GOT3 (cell line): ENCODE data around the gene SLC35F5.
"Not testable (repeated sequence)": the region's sequence is repeated elsewhere in the genome, so short reads cannot be mapped to it uniquely, and the experiment has no call there.

ENCODE experiments used
- DNase-seq: peaks from one replicate; lab custom pipeline; 2025; ENCODE audit warnings: mixed read lengths; lab: John Stamatoyannopoulos, UW

The SLC35F5 gene, protein sequence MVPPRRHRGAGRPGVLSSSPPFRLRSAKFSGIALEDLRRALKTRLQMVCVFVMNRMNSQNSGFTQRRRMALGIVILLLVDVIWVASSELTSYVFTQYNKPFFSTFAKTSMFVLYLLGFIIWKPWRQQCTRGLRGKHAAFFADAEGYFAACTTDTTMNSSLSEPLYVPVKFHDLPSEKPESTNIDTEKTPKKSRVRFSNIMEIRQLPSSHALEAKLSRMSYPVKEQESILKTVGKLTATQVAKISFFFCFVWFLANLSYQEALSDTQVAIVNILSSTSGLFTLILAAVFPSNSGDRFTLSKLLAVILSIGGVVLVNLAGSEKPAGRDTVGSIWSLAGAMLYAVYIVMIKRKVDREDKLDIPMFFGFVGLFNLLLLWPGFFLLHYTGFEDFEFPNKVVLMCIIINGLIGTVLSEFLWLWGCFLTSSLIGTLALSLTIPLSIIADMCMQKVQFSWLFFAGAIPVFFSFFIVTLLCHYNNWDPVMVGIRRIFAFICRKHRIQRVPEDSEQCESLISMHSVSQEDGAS

DNA sequence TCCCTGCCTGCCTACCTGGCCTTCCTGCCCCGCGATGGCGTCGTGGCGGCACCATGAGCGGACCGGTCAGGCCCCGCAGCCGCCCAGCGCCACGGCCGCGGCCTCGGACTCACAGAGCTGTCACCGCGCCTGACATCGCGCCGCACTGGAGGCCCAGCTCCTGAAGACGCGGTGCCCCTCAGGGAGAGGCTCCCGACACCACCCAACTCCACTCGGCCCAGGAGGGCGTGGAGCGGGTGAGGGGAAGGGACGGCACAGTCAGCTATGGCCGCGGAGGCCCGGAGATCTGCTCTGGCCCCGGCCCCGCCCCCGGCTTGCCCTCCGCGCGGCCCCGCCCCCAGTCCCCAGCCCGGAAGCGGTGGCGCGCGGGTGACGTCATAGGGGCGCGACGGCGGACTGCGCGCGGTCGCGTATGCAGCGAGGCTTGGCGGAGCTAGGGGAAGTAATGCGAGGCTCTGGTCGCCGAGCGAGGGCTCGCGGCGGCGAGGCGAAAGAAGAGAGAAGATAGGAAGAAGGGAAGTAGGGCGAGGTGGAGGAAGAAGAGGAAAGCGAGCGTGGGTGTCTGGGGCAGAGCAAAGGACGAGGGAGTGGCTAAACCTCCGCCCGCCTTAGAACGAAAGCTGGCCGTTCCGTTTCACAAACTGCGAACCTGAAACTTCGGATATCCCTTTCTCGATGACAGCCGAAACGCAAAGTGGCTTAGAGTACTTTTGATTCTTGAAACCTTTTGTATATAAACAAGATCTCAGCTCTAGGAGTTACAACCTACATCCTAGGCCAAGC lies at the start of gene SLC35F5:
TSS of gene SLC35F5 (minus strand) at position 288 of the 783 bp plus-strand sequence. CDS start at position 55, 233 bp downstream.
- peak; percentile 85 for DNase-seq

DNA sequence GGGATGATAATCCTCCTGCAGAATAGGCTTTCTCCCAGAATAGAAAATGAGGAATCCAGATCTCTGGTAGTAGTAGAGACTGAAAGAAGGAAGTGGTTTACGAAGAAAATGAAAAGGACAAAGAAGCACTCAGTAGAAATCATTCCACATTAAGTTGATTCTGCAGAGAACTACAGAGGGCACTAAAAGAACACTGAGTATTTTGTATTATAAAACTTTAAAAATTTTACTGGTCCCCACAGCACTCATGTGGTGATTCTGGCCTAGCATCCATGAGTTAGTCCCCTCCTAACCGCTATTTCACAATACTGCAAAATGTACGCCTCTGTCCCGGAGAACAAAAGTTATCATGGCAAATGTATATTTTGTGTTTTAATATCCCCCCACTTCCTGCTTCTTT lies 42.9 kb upstream of the SLC35F5 start:
- no peak for DNase-seq

DNA sequence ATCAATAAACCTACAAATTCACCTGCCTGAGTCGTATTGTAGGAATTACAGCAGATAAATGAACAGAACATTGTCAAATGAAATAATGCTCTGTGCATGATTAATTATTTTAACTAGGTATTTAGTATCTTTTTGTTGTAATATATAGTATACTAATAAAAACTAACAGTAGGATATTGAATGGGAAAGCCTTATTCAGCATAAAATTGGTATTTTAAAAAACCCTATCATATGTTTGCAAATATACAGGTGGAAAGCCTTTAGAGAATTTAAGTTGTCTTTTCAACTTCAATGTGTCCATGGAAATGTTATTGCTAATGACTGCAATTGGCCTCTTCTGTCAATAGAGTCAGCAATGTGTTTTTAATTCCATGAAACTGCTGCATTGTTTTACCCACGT lies 40.8 kb upstream of the SLC35F5 start:
- no peak for DNase-seq

DNA sequence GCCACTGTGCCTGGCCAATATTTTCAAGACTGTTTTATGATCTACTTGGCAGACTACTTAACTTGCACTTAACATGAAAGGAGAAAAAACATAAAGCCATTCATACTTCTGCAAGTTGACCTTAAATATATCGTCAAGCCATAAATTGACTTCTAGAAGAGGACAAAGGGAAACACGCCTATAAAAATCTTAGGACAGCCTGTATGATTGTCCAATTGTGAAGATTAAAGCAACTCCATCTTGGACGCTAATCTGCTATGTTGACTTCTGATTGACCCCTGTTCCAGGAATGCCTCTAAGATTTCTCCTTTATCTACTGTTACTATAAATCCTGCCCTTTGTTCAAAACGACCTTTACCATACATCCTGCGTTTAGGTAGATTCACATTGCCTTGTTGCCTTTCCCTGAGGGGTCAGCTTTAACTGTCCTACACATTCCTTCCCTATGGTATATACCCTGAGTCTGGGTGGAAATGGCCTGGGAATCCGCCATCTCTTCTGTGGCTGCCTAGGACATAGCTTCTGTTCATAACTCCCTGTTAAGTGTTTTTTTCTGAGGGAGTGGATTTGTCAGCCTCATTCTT lies 40.2 kb upstream of the SLC35F5 start:
- DNase-seq = no peak

DNA sequence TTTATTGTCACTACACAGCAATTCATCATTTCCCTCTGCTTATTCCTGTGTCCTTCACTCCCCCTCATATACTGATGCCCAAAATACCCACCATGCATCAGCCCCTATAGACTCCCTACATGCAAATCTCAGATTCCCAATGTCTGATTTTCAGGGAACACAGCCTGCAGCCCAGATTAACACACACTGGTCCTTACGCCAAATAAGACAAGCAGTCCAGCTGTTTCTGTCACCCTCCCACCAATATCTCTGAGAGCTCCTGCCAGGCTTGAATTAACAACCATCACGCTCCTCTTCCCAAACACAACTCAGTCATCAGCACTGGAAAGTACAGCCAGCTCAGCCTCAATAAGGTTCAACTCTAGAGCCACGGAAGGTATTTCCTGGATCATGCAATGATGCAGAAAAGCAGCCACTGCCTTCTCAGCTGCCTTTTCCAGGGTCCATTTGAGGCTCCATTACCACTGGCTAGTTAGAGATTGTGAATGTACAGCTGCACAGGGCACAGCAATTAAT lies 39.0 kb upstream of the SLC35F5 start:
- no peak for DNase-seq

DNA sequence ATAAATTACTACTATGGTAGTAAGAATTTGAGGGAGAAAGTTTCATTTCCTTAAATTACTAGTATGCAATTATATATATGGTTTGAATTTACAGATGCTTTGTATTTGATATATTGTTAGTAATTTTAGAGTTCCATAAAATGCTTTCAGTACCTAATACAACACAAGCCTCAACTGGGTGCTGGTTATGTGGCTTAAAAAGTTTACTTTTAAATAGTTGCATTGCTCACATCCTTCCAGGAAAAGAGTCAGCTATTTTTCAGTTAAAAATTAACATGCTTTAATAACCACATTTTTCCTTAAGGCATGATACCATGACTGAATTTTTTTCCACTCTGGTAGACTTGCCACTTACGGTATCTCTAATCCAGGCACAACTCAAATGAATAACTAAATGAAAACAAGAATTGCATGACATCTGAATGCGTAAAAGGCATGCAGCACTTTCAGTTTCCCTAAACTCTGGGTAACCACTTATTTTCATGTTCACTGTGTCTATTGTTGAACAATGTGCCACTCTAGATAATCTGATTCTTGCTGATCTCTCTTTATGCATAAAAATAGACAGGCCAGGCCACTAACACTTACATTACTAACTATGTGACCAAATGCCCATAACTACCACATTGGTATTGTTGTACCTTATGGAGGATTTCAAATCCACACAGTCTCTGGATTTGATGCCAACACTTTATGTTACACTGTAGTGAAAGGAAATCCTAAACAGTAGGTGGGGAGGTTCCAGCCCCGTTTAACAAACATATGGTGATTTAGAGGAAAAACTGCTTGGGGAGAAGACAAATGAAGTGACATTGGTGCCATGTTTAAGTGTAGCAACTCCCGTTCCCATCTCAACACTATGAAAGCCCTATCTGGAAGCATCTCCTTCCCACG lies 35.5 kb upstream of the SLC35F5 start:
- no peak for DNase-seq

DNA sequence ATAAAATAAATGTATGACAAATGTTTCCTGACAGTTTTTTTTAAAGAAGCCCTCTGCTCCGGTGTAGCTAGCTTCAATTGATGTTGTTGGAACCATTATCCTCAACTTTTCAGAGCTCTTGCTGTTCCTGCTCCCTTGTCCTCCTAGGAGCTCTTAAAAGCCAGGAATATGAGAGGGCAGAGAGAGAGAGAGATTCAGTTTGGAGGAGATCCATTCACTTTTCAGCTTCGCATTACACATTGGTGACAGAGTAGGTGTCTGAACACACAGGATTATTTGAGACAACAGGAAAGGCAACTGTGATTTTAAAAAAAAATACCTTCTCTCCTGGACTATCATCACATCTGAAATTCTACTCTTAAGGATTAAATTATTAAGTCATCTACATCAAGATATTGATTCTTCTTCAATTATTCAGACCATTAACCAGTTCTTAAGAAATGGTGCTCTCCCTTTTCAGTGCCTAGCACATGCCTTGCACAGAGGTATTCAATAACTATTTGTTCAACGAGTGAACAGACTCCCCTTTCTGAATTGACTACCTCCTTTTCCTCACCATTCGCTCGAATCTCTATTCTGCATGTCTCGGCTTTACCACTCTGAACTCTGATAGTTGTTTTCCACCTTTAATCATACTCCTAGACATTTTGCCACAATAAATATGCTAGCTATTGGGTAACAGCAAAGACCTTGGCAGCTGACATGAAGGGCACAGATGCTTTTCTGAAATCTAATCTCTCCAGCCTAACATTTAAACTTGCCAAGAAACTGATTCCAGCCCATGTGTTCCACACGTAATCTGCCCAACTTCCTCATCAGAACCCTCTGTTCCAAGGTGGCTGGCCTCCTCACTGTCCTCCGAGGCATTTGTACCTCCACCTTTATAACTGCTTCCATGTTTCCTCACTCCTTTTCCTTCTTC lies 28.6 kb upstream of the SLC35F5 start:
- DNase-seq = no peak

DNA sequence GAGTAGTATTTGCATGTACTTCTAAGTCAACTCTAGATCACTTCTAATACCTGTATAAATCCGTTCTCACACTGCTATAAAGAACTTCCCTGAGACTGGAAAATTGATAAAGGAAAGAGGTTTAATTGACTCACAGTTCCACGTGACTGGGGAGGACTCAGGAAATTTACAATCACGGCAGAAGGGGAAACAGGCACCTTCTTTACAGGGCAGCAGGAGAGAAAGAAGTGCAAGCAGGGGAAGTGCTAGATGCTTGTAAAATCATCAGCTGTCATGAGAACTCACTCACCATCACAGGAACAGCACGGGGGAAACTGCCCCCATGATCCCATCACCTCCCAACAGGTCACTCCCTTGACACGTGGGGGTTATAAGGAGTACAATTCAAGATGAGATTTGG lies 24.0 kb upstream of the SLC35F5 start:
- no peak for DNase-seq

DNA sequence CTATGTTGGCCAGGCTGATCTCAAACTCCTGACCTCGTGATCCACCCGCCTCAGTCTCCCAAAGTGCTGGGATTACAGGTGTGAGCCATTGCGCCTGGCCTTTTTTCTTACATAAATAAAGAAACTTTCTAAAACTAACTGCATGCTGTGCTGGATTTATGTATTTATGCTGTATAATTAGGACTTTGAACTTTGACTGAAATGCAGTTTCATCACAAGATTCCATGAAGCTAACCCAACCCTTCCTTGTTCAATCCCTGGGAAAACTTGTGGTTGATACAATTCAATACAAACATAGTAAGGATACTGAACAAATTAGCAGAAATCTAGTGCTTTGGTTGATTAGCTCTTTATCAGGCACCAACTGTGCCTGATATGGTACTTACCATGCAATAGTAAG lies 20.9 kb upstream of the SLC35F5 start:
- no peak for DNase-seq

DNA sequence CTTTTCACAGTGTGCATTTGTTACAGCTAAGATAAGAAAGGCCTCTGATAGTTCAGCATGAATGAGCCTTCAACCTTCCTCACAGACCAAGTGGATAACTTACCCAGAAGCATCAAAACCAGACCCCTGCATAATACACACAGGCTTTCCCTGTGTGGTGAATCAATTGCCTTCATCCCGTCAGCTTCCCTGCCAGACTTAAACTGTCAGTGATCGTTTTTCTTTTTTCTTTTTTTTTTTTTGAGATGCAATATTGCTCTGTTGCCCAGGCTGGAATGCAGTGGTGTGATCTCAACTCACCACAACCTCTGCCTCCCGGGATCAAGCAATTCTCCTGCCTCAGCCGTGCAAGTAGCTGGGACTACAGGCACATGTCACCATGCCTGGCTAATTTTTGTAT lies 20.5 kb upstream of the SLC35F5 start:
- no peak for DNase-seq

DNA sequence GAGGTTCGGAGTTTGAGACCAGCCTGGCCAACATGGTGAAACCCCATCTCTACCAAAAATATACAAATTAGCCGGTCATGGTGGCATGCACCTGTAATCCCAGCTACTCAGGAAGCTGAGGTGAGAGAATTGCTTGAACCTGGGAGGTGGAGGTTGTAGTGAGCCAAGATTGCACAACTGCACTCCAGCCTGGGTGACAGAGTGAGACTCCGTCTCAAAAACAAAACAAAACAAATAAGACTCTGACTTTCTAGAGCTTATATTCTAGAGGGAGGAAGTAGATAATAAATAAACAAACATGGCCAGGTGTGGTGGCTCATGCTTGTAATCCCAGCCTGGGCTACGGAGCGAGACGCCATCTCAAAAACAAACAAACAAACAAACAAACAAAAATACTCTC lies 18.2 kb upstream of the SLC35F5 start:
- not testable (repeated sequence) for DNase-seq

DNA sequence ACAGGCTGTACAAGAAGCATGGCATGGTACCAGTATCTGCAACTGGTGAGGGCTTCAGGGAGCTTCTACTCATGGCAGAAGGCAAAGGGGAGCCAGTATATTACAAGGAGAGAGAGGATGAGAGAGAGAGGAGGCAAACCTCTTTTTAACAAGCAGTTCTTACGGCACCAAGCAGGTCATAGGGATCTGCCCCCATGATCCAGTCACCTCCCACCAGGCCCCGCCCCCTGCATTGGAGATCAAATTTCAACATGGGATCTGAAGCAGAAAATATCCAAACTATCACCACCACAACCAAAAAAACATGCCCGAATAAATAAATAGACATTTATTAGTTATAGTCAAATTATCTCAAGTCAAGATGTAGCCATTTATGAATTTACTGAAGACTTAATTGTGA lies 14.5 kb upstream of the SLC35F5 start:
- no peak for DNase-seq

DNA sequence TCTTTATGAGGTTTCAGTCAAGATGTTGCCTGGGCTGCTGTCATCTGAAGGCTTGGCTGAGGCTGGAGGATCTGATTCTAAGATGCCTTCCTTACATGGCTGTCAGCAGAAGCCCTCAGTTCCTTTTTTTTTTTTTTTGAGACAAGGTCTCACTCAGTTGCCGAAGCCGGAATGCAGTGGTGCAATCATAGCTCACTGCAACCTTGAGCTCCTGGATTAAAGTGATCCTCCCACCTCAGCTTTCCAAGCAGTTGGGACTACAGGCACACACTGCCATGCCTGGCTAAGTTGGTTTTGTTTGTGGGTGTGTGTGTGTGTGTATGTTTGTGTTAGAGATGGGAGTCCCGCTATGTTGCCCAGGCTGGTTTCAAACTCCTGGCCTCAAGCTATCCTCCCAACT lies 13.1 kb upstream of the SLC35F5 start:
- no peak for DNase-seq

DNA sequence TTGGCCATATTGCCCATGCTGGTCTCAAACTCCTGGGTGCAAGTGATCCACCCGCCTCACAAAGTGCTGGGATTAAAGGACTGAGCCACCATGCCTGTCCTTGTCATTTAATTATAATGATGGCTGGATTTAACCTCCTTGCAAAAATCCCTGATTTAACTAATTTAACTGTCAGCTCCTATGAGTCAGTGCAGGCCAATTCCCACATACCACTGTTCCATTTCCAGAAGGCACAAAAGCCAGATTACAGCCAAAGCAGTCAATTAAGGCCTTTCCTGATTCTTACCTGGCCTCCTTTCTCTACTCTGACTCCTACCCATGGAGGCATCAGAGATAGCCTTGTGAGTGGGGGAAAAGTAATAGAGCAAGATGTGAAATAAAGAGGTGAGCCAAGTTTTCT lies 12.3 kb upstream of the SLC35F5 start:
- DNase-seq = no peak

DNA sequence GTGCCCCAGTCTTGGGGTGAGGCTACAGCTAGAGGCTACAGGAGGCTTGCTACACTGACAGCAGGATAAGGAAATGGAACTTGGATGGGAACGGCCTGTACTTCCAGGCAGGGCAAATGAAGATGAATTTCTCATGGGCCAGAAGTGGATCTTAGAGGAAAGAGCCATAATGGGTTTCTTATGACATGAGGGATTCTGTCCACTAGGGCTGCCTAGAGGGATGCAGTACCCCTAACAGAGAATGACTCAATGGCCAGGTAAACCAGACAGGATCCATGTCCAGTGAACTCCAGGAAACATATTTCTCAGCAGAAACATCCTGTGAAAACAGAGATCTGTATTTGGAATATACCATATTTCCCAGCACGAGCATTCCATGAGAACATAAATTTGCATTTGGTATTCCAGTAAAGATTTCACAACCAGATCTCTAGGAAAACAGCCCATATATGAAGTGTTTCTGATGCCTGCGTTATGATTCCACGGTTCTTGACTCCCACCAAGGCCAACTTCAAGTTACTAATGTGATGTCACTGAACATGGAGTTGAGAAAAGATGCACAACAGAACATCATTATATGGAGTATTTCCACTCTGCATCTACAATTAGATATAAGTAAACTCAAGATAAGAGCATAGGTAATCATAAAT lies 11.5 kb upstream of the SLC35F5 start:
- DNase-seq = no peak

DNA sequence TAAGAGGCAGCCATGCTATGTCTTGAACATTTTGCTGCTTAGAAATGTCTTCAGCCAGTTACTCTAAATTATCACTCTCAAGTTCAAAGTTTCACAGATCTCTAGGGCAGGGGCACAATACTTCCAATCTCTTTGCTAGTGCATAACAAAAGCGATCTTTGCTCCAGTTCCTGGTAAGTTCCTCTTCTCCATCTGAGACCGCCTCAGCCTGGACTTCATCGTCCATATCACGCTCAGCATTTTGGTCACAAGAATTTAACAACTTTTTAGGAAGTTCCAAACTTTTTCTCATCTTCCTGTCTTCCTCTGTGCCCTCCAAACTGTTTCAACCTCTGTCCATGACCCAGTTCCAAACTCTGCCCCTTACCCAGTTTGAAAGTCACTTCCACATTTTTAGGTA lies 8.8 kb upstream of the SLC35F5 start:
- DNase-seq = no peak

DNA sequence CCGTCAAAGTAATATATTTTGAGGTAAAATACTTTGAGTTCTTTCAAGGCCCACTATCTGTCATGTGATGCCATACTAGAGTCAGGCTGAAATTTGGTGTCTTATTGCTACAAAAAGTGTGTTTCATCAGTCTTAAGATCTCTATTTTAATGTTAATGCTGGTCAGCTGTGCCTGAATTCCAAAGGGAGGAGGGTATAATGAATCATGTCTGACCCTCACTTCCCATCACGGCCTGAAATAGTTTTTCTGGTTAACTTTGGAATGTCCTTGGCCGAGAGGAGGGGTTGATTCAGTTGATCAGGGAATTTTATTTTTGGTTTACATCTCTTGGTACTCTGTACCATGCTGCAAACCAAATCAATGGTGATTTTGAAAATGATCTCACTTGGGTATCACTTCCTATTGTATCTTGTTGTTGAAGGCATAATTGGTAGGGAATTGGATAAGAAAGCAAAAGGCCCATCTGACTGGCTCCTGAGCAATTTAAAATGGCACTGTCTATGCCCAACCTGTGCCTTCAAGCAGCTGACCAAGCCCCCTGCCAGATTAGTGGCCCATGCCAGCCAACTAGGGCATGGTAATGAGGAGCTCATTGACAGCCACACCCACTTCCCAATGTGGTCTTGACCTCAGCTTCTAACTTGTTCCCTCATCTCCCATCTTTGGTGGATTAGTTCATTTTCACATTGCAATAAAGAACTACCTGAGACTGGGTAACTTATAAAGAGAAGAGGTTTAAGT lies 6.1 kb upstream of the SLC35F5 start:
- no peak for DNase-seq

DNA sequence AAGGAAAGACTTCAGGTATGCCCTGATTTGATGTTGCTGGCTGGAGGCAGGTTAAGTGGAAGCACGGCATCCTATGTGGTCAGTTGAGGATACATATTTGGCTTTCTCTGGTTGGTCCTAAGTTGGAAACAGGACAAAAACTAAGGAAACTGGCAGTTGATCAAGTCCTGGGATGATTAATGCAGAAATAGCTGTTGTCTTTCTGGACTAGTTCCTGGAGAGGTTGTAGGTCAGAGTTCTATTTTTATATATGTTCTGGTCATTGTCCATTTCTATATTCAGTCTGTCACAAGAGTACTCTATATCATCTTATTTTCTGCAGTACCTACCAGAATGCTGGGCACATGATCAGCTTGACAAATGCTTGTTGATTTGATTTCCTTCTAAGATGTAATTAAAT lies 4.0 kb upstream of the SLC35F5 start:
- DNase-seq = no peak

DNA sequence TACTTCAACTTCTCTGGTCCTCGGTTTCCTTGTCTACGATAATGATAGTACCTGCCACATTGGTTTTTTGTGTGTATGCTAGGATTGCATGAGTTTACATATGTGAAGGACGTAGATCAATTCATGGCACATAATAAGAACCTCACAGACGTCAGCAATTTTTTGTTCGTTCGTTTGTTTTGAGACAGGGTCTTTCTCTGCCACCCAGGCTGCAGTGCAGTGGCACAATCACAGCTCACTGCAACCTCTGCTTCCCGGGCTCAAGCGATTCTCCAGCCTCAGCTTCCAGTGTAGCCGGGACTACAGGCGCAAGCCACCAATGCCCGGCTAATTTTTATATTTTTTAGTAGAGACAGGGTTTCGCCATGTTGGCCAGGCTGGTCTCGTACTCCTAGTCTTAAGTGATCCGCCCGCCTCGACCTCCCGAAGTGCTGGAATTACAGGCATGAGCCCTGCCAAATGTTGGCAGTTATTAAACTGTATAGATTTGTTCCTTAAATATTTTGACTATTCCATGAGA lies 756 bp upstream of the SLC35F5 start:
- no peak for DNase-seq
